ENCODE results near the gene MACF1.
A peak's percentile ranks its signal among the peaks of the same experiment; 100 is the strongest.

MACF1 gene

DNA sequence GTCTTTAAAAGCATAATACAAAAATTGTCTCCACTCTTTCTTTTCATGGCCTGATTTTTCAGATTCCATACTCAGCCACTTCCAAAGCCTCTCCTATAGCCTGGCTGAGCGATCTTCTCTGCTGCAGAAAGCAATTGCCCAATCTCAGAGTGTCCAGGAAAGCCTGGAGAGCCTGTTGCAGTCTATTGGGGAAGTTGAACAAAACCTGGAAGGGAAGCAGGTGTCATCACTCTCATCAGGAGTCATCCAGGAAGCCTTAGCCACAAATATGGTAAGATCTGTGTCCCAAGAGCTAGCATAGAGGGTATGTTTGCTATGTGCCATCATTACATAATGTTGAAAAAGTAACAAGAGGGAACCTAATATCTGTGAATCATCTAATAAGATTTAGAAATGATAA lies 156.2 kb downstream of the MACF1 start:
- no peak for DNase-seq

DNA sequence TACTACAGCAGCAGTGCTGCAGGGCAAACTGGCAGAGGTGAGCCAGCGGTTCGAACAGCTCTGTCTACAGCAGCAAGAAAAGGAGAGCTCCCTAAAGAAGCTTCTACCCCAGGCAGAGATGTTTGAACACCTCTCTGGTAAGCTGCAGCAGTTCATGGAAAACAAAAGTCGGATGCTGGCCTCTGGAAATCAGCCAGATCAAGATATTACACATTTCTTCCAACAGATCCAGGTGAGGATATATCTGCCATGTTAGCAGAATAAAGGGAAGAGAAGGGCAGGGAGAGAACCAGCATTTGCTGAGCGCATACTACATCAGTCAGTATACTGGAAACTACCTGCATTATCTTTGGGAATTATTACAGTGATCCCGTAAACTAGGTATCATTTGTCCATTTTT lies 157.0 kb downstream of the MACF1 start:
- DNase-seq: no peak

- no peak for DNase-seq
Measured at GRCh38 chr1:39363267-39363666, 158.8 kb downstream of the MACF1 start.

GRCh38 chr1:39368045-39368444 lies 163.6 kb downstream of the MACF1 start:
- DNase-seq: no peak

DNA sequence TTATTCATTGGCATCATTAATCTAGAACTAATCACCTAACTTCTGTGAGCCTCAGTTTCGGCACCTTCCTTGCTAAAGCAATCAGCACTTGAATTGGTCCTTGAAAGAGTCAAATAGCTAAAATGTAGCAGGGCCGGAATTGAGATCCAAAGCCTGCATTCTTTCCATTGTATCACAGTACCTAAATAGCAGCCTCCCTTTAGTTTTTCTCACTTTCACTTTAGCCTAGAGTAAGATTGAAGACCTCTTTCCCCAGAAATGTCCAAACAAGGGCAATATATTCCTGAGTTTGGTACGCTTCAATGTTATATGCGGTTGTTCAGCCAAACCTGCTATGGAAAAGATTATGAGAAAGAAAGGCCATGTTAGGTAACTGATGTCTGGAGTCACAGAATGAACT lies 165.1 kb downstream of the MACF1 start:
- no peak for DNase-seq

DNA sequence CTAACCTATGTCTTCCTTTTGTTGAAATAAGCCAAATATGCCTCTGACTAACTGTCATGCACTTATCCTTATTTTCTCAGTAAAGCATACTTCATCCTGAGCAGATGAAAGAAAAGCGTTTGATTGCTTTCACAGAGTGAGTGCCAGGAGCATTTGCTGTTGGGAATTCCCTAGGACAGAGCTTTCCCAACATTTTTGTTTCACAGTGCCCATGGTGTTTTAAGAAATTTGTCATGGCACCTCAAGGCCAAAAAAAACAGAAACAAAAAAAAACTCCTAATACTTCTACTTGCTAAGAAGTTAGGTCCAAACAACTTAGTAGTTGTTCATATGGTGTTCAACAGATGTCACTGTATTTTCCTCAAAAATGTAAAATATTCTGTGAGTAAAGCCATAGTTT lies 166.1 kb downstream of the MACF1 start:
- DNase-seq: no peak

- DNase-seq: no peak
Measured at GRCh38 chr1:39372105-39372504, 167.6 kb downstream of the MACF1 start.

- no peak for DNase-seq
Measured at GRCh38 chr1:39376656-39377055, 172.2 kb downstream of the MACF1 start.

DNA sequence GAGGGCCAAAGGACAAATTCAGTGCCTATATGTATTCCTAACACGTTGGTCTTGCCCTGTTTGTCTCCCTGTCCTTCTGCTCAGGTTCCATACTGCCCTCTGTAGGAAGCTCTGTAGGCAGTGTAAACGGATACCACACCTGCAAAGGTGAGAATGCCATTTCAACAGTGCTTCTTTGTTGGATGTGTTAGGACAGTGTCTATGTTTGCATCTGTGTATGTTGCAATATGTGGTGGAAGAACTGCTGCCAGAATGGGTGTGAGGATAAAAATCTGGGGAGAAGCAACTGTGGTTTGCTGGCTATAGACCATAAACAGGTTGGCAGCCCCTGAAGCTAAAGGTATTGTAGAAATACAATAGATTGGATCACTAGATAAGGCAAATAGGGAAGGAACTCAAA lies 173.9 kb downstream of the MACF1 start:
- DNase-seq: peak; percentile 16

DNA sequence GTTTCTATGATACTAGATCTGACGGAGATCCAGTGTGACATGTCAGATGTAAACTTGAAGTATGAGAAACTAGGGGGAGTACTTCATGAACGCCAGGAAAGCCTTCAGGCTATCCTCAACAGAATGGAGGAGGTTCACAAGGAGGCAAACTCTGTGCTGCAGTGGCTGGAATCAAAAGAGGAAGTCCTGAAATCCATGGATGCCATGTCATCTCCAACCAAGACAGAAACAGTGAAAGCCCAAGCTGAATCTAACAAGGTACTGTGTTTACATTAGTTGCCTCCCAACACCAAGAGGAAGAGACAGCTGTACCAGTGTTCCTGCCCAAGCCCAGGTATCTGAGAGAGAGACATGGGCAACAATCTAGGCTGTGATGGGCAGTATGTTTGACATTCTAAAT lies 174.7 kb downstream of the MACF1 start:
- no peak for DNase-seq

DNA sequence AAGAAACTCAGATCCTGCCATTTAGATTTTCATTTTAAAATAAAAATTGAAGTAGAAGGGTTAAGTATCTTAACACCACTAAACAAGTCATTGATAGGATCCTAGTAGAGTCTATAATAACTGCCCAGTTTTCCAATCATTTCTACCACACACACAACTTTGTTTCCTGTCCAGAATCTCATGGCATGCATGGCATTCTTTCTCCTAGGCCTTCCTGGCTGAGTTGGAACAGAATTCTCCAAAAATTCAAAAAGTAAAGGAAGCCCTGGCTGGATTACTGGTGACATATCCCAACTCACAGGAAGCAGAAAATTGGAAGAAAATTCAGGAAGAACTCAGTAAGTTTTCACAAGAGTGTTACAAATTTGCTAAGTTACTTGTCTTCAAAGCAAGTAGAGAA lies 175.5 kb downstream of the MACF1 start:
- no peak for DNase-seq

- no peak for DNase-seq
Measured at GRCh38 chr1:39381839-39382238, 177.3 kb downstream of the MACF1 start.

DNA sequence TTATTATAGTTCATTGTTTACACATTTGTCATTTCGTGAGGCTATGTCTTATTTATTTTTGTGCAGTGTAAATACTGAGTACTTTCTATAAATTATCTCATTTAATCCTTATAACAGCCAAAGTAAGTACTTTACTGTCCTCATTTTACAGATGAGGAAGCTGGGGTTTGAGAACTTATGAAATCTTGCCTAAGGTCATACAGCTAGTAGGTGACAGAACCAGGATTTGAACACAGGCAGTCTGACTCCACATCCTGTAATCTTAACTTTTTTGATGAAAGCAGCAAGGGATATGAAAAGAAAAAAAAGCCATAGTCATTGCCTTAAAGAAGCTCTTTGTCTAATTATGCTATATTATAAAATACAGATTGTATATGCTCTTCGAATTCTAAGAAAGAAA lies 179.8 kb downstream of the MACF1 start:
- no peak for DNase-seq

DNA sequence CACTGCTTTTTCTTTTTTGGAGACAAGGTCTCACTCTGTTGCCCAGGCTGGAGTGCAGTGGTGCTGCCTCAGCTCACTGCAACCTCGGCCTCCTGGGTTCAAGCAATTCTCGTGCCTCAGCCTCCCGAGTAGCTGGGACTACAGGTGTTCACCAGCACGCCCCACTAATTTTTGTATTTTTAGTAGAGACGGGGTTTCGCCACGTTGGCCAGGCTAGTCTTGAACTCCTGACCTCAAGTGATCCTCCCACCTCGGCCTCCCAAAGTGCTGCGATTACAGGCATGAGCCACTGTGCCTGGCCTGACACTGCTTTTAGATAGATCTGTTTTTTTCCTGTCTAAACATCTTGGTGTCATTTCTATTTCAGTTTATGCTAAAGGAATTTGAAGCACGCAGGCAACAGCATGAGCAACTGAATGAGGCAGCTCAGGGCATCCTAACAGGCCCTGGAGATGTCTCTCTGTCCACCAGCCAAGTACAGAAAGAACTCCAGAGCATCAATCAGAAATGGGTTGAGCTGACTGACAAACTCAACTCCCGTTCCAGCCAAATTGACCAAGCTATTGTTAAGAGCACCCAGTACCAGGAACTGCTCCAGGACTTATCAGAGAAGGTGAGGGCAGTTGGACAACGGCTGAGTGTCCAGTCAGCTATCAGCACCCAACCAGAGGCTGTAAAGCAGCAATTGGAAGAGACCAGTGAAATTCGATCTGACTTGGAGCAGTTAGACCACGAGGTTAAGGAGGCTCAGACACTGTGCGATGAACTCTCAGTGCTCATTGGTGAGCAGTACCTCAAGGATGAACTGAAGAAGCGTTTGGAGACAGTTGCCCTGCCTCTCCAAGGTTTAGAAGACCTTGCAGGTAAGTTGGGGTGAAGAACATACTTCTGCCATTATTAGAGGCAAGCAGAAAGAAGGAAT lies 180.8 kb downstream of the MACF1 start:
- no peak for DNase-seq

DNA sequence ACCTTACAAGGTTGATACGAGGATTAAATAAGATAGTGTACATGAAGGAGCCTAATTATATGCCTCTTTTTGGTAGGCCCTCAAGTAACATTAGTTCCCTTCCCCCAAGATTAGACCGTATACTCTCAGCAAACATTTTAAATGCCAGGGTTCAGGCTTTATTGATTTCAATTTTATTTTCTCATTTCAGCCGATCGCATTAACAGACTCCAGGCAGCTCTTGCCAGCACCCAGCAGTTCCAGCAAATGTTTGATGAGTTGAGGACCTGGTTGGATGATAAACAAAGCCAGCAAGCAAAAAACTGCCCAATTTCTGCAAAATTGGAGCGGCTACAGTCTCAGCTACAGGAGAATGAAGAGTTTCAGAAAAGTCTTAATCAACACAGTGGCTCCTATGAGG lies 182.5 kb downstream of the MACF1 start:
- no peak for DNase-seq

DNA sequence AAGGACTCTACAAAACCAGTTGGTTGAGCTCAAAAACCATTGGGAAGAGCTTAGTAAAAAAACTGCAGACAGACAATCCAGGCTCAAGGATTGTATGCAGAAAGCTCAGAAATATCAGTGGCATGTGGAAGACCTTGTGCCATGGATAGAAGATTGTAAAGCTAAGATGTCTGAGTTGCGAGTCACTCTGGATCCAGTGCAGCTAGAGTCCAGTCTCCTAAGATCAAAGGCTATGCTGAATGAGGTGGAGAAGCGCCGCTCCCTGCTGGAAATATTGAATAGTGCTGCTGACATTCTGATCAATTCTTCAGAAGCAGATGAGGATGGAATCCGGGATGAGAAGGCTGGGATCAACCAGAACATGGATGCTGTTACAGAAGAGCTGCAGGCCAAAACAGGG lies 183.0 kb downstream of the MACF1 start:
- no peak for DNase-seq

GRCh38 chr1:39391691-39392679 lies 187.5 kb downstream of the MACF1 start:
- no peak for DNase-seq

DNA sequence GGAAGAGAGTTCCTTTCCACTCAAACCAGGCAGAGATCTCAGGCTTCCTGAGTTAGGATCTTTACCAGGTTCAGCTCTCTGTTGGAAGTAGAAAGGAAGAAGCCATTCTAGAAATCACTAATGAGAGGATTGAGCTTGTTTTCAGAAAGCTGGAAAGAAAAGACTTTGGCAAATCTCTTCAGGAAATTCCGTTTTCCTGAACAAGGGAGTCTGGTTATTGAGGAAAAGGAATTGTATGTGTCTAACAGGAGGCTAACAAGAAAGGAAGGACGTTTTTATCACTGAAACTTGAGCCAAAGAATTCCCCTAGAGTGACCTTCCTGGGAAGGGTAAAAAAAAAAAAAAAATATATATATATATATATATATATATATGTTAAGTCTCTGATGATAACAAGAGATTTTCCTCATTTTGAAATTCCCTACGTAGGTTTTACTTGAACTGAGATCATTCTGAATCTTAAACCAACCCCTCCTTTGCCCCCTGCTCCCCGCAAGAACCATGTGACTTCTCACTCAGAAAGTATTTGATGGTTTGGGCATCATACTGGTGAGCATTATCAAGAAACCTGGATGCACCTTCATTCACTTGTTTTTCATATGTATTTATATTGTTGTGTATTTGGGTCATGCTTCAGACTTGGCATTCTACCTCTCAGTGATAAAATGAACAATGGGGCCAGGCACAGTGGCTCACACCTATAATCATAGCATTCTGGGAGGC lies 188.5 kb downstream of the MACF1 start:
- no peak for DNase-seq

DNA sequence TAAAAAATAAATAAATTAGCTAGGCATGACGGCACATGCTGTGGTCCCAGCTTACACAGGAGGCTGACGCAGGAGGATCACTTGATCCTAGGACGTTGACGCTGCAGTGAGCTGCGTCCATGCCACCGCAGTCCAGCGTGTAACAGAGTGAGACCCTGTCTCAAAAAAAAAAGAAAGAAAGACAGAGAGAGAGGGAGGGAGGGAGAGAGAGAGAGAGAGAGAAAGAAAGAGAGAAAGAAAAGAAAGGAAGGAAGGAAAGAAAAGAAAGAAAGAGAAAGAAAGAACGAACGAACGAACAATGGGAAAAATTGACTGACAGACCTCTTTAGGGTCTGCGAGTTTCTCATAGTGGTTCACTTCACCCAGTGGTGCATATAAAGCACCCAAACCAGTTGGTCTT lies 189.2 kb downstream of the MACF1 start:
- DNase-seq: no peak

GRCh38 chr1:39394059-39394458 lies 189.6 kb downstream of the MACF1 start:
- no peak for DNase-seq

DNA sequence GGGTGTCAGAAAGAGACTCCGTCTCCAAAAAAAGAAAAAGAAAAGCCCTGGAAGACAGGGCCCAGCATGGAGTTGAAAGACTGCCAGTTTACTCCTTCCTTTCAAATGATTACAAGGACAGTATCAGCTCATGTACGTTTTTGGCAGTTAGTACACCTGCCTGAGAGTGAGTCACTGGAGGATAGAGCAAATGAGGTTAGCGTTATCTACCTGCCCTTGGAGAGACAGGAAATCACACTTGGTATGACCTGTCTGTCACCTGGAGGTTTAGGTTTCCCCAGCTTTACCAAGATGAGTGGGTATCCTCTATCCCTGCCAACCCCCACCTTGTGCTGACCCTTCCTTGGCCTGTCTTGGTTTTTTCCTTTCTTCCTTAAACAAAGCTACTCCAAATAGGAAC lies 190.1 kb downstream of the MACF1 start:
- peak; percentile 41 for DNase-seq

DNA sequence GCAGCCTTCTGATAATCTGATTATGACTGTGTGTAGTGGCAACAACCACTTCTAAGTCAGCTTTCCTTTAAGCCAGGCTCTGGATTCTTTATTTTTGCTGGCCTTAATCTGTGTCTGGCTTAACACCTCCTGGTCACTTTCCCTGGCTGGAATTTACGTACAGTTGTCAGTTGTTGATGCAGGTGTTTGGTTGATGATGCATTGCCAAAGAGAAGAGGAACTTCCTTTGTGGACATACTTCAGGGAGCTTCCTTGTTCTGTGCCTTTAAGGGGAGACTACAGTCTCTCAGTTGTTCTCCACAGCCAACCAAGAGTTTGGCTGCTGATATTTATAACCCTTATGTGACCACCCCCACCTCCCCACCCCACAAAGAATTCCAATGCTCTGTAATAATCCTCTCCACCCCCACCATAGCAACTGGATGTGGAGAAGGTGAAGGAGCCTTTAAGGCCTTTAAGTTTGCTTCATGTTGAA lies 190.9 kb downstream of the MACF1 start:
- DNase-seq: no peak

DNA sequence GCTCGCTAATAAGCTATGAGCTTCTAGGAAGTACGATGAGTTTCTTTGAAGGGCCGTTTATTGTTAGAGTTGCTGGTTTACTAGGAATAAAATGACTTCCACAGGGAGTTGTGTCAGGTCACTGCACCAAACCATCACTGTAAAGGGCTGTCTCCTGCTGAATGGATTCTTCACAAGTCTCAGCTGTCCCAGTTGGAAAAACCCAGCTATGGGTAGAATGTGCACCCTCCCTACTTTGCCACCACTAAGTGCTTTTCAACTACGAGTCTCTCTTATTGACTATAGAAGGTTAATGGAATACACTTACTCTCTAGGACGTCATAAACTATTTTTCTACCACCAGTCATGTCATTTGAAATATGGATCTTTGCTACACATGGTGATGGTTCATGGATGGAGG lies 192.2 kb downstream of the MACF1 start:
- no peak for DNase-seq

All from CD4-positive, alpha-beta T cell treated with Interleukin-6 for 4 hours (primary cell).